GM21423 (cell line): ENCODE data around the gene LRP1-AS.

Source experiments
- ATAC-seq: cut with Tn5 transposase; IDR thresholded peaks from one replicate; pipeline ENCODE4 v1.9.1; 2021; ENCODE audit warnings: mild to moderate bottlenecking, moderate library complexity; ENCODE audit not compliant: unreplicated experiment

Gene LRP1-AS

DNA sequence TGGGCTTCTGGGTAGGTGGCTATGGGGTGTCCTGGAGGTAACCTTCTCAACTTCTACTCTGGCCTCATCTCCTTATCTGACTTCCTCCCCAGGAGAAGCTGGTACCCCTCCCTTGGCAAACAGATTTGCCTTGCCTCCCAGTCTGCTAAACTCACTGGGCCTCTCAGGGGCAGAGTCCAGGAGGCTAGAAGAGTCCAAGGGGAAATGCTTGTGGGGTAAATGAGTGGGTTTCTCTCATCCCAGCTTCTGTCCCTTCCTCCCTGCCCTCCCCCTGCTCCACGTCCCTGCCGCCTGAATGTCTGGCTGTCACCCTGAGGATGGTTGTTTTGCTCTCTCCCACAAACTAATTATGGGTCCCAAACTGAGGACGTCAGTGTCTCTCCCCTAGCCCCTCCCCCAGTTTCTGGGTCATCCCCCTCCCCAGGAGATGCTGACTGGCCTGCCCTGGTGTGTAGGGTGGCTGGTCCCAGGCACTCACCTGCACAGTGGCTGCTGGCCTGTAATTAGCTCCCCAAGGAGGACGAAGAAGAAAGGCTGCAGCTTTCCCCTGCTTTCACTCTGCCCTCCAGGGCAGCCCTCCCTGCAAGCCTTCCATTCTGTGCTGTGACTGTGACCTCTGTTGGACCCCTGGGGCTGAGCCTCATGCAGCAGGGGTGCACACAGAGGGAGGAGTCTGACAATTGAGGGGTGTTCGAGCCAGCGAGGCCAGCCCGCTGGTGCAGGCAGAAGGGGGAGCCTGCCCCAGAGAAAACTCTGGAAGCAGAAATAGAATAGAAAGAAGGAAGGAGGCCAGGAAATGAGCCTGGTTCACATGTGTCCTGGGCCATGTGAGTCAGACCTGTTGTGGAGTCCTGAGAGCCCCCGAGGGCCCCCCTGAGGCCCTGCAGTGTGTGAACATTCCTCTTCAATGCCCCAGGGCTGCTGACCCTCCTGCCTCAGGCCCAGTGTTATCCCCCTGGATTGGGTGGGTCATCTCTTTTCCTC is at the start of gene LRP1-AS:
Gene LRP1-AS (minus strand): TSS at position 659 of the 984 bp plus-strand sequence.
- no peak for ATAC-seq

- ATAC-seq = no peak
Observed at GRCh38 chr12:57196956-57197355, 49.5 kb upstream of the LRP1-AS start.

DNA sequence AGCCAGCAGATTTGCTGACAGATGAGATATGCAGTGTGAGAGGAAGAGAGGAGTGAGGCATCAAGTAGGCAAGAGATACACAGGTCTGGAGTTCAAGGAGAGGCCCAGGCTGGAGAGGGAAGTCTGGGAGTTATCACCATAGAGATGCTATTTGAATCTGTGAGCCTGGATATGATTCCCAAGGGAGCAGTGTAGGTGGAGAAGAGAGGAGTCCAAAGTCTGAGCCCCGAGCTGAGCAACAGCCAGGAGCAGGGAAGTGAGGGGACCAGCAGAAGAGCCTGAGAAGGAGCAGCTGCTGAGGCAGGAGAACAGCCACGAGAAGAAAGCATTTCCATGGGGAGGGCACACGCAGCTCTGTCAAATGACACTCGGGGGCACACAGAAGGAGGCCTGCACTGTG is 49.0 kb upstream of the LRP1-AS start:
- no peak for ATAC-seq

GRCh38 chr12:57195611-57196371 is 48.4 kb upstream of the LRP1-AS start:
- no peak for ATAC-seq

- no peak for ATAC-seq
Observed at GRCh38 chr12:57195186-57195585, 47.8 kb upstream of the LRP1-AS start.

GRCh38 chr12:57194253-57194652 is 46.8 kb upstream of the LRP1-AS start:
- ATAC-seq = no peak

DNA sequence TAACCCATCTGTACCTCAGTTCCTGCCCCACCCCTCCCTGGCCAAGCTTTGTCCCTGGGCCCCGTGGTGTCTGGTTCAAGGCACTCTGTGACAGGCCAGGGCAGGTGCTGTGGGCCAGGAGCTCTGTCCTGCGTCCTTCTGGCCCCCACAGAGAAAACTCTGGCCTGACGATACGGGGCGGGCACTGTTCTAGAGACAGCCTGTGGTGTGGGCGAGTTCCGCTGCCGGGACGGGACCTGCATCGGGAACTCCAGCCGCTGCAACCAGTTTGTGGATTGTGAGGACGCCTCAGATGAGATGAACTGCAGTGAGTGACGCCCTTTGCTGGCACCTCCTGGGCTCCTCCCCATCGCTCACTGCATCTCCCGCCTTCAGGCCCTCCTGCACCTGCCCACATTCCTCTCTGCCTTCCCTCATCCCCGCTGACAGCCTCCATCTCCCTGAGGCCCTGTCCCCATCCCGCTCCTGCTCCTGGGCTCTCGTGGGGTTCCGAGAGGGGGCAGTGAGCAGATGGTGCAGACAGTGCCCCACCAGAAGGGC is 46.4 kb upstream of the LRP1-AS start:
- no peak for ATAC-seq

DNA sequence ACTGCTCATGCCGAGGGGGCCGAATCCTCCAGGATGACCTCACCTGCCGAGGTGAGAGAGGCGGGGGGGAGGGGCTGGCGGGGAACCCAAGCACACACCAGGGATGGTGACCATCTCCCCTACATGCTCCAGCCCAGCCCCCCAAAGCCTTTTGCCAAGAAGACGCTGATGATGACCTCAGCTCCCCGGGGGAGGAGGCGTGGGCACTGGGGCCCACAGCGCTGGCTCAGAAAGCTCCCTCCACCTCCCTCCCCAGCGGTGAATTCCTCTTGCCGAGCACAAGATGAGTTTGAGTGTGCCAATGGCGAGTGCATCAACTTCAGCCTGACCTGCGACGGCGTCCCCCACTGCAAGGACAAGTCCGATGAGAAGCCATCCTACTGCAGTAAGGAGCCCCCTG is 45.5 kb upstream of the LRP1-AS start:
- ATAC-seq = no peak

- no peak for ATAC-seq
Observed at GRCh38 chr12:57191410-57191809, 44.0 kb upstream of the LRP1-AS start.

DNA sequence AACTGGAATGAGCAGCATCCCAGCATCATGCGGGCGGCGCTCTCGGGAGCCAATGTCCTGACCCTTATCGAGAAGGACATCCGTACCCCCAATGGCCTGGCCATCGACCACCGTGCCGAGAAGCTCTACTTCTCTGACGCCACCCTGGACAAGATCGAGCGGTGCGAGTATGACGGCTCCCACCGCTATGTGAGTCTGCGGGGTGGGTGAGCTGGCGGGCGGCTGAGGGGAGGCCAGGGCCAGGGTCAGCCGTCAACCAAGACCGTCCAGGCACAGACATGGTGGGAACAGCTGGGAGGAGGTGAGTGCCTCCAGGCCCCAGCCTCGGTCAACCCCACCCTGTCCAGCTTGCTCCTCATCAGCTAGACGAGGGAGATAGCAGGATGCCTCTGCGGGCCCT is 43.4 kb upstream of the LRP1-AS start:
- ATAC-seq = no peak

- ATAC-seq = no peak
Observed at GRCh38 chr12:57190037-57190436, 42.6 kb upstream of the LRP1-AS start.

GRCh38 chr12:57188090-57188425 is 40.6 kb upstream of the LRP1-AS start:
- ATAC-seq = no peak

DNA sequence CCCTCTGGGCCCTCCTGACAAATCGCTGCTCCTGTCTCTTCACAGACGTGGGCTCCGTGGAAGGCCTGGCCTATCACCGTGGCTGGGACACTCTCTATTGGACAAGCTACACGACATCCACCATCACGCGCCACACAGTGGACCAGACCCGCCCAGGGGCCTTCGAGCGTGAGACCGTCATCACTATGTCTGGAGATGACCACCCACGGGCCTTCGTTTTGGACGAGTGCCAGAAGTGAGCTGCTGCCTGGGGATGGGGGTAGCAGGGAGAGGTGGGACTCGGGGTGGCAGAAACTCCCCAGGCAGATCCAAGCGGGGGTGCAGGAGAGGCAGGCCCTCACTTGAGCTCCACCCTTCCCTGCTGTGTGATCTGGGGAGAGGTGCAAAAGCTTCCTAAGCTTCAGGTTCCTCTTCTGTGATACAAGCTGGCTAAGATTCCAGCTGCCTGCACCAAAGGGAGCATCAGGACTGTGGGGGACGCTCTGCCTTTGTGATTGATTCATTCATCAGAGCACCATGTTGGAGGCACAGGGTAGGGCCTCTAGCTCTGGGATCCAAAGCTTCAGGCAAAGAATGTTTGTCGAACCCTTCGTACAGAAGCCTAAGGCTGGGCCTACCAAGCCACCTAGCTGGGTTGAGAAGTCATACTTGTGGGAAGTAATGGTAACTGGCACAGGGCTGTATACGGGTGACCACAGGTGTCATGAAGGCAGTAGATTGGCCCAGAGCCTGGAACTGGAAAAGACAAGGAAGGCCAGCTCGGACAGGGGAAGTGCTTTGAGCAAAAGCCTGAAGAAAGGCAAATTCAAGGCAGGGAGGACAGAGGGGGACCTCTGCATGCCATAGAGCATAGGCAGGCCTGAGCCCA is 40.0 kb upstream of the LRP1-AS start:
- ATAC-seq = no peak

- ATAC-seq = no peak
Observed at GRCh38 chr12:57185906-57186508, 38.6 kb upstream of the LRP1-AS start.

GRCh38 chr12:57185403-57185802 is 38.0 kb upstream of the LRP1-AS start:
- ATAC-seq = no peak

GRCh38 chr12:57183939-57184725 is 36.7 kb upstream of the LRP1-AS start:
- ATAC-seq = no peak

DNA sequence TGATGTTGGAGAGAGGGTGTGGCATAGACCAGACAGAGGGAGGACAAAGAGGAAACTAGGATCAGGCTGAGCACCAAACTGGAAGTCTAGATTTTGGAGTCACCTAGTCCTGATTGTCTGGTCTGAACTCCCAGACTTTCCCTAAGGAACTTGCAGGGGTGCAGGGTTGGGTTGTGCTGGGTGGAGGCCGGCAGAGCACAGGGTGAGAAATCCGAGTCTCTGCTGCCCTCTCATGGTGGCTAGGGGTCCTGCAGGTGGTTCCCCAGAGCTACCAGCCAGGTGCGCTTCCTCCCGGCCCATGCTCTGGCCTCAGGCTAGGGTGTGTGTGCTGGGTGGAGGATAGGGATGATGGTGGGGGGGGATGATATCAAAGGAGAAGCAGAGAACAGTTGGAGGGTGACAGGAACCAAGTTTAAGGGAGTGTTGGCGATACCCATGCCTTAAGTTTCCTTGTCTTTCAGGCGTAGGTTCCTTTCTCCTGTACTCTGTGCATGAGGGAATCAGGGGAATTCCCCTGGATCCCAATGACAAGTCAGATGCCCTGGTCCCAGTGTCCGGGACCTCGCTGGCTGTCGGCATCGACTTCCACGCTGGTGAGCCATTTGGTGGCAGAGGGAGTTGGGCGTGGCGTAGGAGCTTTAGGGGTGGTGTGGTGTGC is 35.6 kb upstream of the LRP1-AS start:
- peak; percentile 83 for ATAC-seq

DNA sequence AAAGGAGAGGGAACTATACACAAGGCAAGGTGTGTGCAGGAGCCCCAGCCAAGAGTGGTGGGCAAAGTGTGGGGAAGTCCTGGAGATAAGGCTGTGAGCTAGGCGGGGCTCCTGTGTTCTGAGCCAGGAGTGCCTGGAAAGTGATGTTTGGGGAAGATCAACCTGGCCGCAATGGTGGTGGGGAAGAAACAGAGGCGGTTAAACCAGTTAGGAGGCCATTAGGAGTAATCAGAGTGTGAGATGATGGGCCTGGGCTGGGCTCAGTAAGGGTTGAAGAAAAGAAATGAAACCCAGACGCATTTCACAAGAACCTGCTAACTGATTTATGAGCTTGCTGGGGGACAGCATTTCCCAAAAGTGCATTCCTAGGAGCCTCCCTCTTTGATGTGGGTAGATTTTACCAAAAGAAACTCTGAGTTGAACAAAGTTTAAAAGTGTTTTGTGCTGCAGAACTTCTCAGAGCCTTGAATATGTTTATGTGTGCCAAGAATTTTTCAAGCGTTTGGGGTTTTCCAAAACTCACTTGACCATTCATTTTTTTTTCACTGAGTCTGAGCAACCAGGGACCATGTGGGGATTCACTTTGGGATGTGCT is 34.2 kb upstream of the LRP1-AS start:
- ATAC-seq = no peak

- ATAC-seq = no peak
Observed at GRCh38 chr12:57181072-57181471, 33.7 kb upstream of the LRP1-AS start.
